Epithelial cell of proximal tubule (primary cell): ENCODE results near the gene DNER. TPM values are rescaled to one million over a fixed set of nuclear protein-coding genes. Genes with fewer than 3 reads are reported as not detected.

Experiments
- DNase-seq: peaks from one replicate; pipeline ENCODE4 v3.0.0-alpha.2; 2011; ENCODE audit warnings: low read depth
- H3K4me3 ChIP-seq: 2 replicates; pipeline ENCODE4 v1.5.1; 2011; ENCODE audit warnings: low read depth, mild to moderate bottlenecking, low read length
- total RNA-seq: library from RNA; depleted of rRNA; stranded (reverse); fragments of >200 nt; gene quantifications from 2 replicates; pipeline ENCODE4 v1.2.3, GENCODE V29; 2015
- TF ChIP-seq, protein P1 (sequence below): conservative IDR thresholded peaks from 2 replicates; pipeline ENCODE4 v1.5.1; 2012; ENCODE audit warnings: low read depth, mild to moderate bottlenecking, low read length

The DNER gene
- total RNA-seq, 1 donor from 2014 or later: 2.7 TPM

DNA sequence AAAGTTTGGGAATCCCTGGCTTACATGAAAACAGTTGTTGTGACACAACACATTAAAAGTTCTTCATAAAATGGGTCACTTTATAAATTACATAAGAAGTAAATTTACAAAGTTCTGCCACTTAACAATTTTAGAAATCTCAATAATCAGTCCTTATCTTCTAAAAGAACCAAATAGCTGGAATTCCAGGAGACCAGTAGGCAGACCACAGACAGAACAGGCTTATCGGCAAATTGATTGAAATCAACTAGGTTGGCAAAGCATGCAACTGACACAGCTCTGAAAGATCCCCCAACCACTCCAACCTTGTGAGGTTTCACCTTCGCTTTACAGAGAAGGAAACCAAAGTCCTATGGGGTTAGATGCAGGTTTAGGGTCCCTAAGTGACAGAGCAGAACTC lies 103.0 kb downstream of the DNER start:
- no peak for DNase-seq
- TF ChIP-seq, protein P1, sequence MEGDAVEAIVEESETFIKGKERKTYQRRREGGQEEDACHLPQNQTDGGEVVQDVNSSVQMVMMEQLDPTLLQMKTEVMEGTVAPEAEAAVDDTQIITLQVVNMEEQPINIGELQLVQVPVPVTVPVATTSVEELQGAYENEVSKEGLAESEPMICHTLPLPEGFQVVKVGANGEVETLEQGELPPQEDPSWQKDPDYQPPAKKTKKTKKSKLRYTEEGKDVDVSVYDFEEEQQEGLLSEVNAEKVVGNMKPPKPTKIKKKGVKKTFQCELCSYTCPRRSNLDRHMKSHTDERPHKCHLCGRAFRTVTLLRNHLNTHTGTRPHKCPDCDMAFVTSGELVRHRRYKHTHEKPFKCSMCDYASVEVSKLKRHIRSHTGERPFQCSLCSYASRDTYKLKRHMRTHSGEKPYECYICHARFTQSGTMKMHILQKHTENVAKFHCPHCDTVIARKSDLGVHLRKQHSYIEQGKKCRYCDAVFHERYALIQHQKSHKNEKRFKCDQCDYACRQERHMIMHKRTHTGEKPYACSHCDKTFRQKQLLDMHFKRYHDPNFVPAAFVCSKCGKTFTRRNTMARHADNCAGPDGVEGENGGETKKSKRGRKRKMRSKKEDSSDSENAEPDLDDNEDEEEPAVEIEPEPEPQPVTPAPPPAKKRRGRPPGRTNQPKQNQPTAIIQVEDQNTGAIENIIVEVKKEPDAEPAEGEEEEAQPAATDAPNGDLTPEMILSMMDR: no peak
- no peak overlapping the region for H3K4me3 ChIP-seq

DNA sequence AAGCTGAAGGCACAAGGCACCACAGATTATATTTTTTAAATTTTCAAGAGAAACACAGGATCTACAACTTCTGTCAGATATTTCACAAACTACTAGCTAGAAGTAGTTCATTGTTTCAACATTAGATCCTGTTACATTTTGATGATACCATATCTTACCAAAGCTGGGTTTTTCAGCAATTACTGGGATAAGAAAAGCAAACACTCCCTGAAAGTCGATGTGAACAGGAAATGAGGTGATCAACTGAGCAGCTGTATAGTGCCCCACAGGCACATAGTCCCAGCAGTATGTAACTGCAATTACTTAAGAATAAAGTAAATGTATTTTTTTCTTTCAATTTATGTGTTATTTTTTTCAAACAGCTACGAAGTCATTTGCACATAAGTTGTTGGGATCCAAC lies 103.5 kb downstream of the DNER start:
- no peak overlapping the region for H3K4me3 ChIP-seq
- no peak for DNase-seq
- TF ChIP-seq, protein P1: no peak

DNA sequence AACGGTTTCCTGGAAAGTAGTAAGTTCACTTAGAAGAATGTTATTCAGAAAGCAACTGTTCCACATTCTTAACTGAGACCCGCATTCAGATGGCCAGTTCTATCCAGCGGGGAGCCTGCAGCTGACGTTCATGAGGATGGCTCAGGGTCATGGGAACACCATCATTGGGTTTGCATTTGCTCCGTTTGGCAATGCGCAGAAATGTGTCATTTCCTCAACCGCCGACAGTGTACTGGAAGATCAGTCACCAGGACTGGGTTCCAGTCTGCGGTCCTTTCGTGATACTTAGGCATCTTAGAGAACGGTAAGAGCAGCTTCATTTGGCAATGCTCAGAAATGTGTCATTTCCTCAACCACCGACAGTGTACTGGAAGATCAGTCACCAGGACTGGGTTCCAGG lies 104.0 kb downstream of the DNER start:
- DNase-seq: no peak
- no peak overlapping the region for H3K4me3 ChIP-seq

DNA sequence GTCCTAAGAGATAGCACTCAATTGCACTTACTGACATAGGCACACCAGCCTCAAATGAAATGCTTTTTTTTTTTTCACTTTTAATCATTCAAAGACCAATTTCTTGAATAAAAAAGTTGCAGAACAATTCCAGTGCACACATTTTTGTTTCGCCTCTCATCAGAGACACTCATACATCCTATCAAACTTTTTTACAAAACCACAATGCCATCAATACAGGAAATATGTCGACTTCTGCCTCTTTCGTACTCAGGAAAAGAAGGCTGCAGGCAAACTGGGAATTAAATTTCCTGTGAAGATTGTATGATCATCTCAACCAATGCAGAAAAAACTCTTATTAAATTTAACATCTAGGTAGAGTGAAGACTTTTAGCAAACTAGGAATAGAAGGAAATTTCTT lies 112.4 kb downstream of the DNER start:
- no peak for DNase-seq
- H3K4me3 ChIP-seq: no peak overlapping the region
- TF ChIP-seq, protein P1: no peak

More for the DNA sequence above, 104.0 kb downstream of the DNER start:
- TF ChIP-seq, protein P1: no peak

DNA sequence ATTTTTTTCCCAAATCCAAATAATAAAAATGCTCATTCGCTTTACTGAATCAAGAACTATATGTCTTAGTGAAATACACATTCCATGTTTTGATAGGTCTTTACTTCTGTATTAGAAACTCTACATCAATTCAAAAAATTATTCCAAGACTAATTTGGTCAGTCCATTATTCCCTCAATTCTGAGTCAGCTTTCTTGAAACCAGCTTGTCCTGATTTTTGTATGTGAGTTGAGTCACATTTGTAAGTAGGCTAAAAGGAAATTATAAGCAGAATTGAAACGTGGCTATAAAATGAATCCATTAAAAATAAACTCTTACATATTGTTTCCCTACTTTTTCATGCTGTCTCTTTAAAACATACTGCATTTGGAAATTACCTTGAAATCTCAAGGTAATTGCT lies 113.0 kb downstream of the DNER start:
- H3K4me3 ChIP-seq: no peak overlapping the region
- TF ChIP-seq, protein P1: no peak
- DNase-seq: no peak

DNA sequence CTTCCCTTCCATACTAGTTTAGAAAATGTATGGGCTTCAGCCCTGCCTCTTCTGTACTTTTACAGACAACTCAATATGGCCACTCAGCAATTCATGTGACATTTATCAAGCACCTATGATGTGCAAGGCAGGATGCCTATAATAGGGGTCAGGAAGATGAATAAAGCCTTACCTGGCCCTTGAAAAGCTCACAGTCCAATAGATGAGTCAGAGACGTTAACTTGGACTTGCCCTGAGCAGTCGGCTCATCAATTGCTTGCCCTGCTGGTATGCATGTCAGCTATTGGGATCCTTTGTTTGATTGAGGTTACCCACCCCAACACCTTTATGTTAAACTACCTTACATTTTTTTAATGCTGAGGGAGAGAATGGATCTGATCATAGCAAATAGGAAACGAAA lies 116.1 kb downstream of the DNER start:
- TF ChIP-seq, protein P1: no peak
- DNase-seq: no peak
- H3K4me3 ChIP-seq: no peak overlapping the region

DNA sequence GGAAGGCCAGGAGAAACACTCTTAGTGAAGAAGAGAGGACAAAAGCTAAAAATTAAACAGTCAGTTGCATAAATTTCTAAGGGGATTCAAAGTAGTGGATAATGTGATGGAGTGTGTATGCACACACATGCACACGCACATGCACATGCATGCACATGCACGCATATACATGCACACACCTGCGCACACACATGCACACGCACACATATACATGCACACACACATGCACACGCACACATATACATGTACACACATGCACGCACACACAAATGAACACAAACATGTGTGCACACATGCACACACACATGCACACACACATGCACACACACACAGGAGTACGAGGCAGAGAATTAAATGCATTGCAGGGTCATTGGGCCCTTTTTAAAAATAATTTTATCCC lies 117.6 kb downstream of the DNER start:
- DNase-seq: no peak
- TF ChIP-seq, protein P1: no peak
- no peak overlapping the region for H3K4me3 ChIP-seq
